Fibroblast of pulmonary artery (primary cell): ENCODE results near the gene SRCIN1.

Experiments
- DNase-seq: peaks from one replicate; pipeline ENCODE4 v3.0.0-alpha.2; 2010; ENCODE audit warnings: low read depth
- H3K4me3 ChIP-seq: replicated peaks from 2 replicates; pipeline ENCODE4 v1.5.1; 2011; ENCODE audit warnings: low read depth, mild to moderate bottlenecking, control low read depth, low read length, moderate library complexity
- CTCF ChIP-seq: IDR thresholded peaks from 2 replicates; pipeline ENCODE4 v1.5.1; 2011; ENCODE audit warnings: mild to moderate bottlenecking, control low read depth, low read length, inconsistent platforms; ENCODE audit errors: missing control alignments

SRCIN1 gene

GRCh38 chr17:38543403-38544174, 62.2 kb downstream of the SRCIN1 start:
- no peak overlapping the region for H3K4me3 ChIP-seq
- TF ChIP-seq CTCF = no peak
- no peak for DNase-seq

GRCh38 chr17:38542286-38542685, 63.5 kb downstream of the SRCIN1 start:
- no peak for DNase-seq
- TF ChIP-seq CTCF = no peak
- H3K4me3 ChIP-seq = no peak overlapping the region

- no peak for DNase-seq
- H3K4me3 ChIP-seq = no peak overlapping the region
- no peak for TF ChIP-seq CTCF
Measured at GRCh38 chr17:38541281-38541680, 64.5 kb downstream of the SRCIN1 start.

GRCh38 chr17:38540514-38541045, 65.2 kb downstream of the SRCIN1 start:
- DNase-seq = no peak
- no peak for TF ChIP-seq CTCF

GRCh38 chr17:38539386-38539785, 66.4 kb downstream of the SRCIN1 start:
- no peak for TF ChIP-seq CTCF
- DNase-seq = no peak
- no peak overlapping the region for H3K4me3 ChIP-seq

More at GRCh38 chr17:38540514-38541045, 65.2 kb downstream of the SRCIN1 start:
- no peak overlapping the region for H3K4me3 ChIP-seq

GRCh38 chr17:38538906-38539305, 66.8 kb downstream of the SRCIN1 start:
- no peak overlapping the region for H3K4me3 ChIP-seq
- DNase-seq = no peak
- no peak for TF ChIP-seq CTCF

- TF ChIP-seq CTCF = no peak
- no peak overlapping the region for H3K4me3 ChIP-seq
- no peak for DNase-seq
Measured at GRCh38 chr17:38536661-38537060, 69.1 kb downstream of the SRCIN1 start.
